CD4-positive, CD25-positive, alpha-beta regulatory T cell (primary cell): Measurements from ENCODE around the gene LCN6. TPM values are rescaled to one million over a fixed set of nuclear protein-coding genes. Genes with fewer than 3 reads are reported as not detected.
A peak's percentile ranks its signal among the peaks of the same experiment; 100 is the strongest.
"Not testable (repeated sequence)": the region's sequence is repeated elsewhere in the genome, so short reads cannot be mapped to it uniquely, and the experiment has no call there.

Experiments used
- ATAC-seq, 2 donors: fragments of 150-1000 bp; cut with Tn5 transposase; one replicate each; pipeline ENCODE4 v1.10.0; 2021; ENCODE audit warnings: low read depth in 2 of 2, moderate number of reproducible peaks in 2 of 2, moderate library complexity in 1 of 2
- DNase-seq, 3 donors: peaks; one replicate each; pipeline versions ENCODE4 v3.0.0 to v3.0.0-alpha.2; 2012 to 2022; ENCODE audit warnings: mixed read lengths in 1 of 3
- H3K27ac ChIP-seq: one replicate; pipeline ENCODE4 v1.7.0; 2013; ENCODE audit warnings: mild to moderate bottlenecking, low read length; ENCODE audit not compliant: insufficient read depth, poor library complexity, severe bottlenecking
- H3K27me3 ChIP-seq: one replicate; pipeline ENCODE4 v1.7.0; 2013; ENCODE audit warnings: low read length; ENCODE audit not compliant: control insufficient read depth, insufficient read depth
- H3K36me3 ChIP-seq: one replicate; pipeline ENCODE4 v1.7.0; 2013; ENCODE audit warnings: mild to moderate bottlenecking, low read length, moderate library complexity; ENCODE audit not compliant: control insufficient read depth, insufficient read depth
- H3K4me1 ChIP-seq: 2 replicates; pipeline ENCODE4 v1.7.0; 2013; ENCODE audit warnings: mild to moderate bottlenecking, low read length; ENCODE audit not compliant: insufficient read depth, control insufficient read depth, poor library complexity, severe bottlenecking
- H3K4me3 ChIP-seq: one replicate; pipeline ENCODE4 v1.7.0; 2013; ENCODE audit warnings: low read depth, mild to moderate bottlenecking, low read length, moderate library complexity
- H3K9me3 ChIP-seq, 2 experiments: 1 replicate in 1 of 2; 2 replicates in 1 of 2; pipeline ENCODE4 v1.7.0; 2013; ENCODE audit warnings: low read length in 2 of 2, mild to moderate bottlenecking in 1 of 2, moderate library complexity in 1 of 2; ENCODE audit not compliant: control insufficient read depth in 2 of 2
- H3K27ac Mint-ChIP-seq, 3 donors: one replicate each; pipeline ENCODE4 v1.8.0; 2020 to 2022; ENCODE audit warnings: mild to moderate bottlenecking in 3 of 3, mixed read lengths in 3 of 3, moderate library complexity in 2 of 3
- H3K27me3 Mint-ChIP-seq: one replicate; pipeline ENCODE4 v1.8.0; 2022; ENCODE audit warnings: mild to moderate bottlenecking, mixed read lengths
- H3K36me3 Mint-ChIP-seq: one replicate; pipeline ENCODE4 v1.8.0; 2020; ENCODE audit warnings: mixed read lengths
- H3K4me1 Mint-ChIP-seq, 4 donors: one replicate each; pipeline ENCODE4 v1.8.0; 2020 to 2022; ENCODE audit warnings: mixed read lengths in 4 of 4, mild to moderate bottlenecking in 1 of 4
- H3K4me3 Mint-ChIP-seq, 4 donors: one replicate each; pipeline ENCODE4 v1.8.0; 2020 to 2022; ENCODE audit warnings: mild to moderate bottlenecking in 4 of 4, mixed read lengths in 4 of 4, moderate library complexity in 3 of 4
- H3K9me3 Mint-ChIP-seq, 7 donors: one replicate each; pipeline ENCODE4 v1.8.0; 2020 to 2022; ENCODE audit warnings: mixed read lengths in 7 of 7, mild to moderate bottlenecking in 3 of 7, moderate library complexity in 2 of 7
- polyA plus RNA-seq, 4 donors: library from polyadenylated mRNA; unstranded; fragments of 300-500 nt; fragmentation: Illumina TruSeq; gene quantifications; one replicate each; pipeline ENCODE4 v1.2.3, GENCODE V29; 2021
- total RNA-seq: library from RNA; stranded (reverse); gene quantifications from one replicate; pipeline ENCODE4 v1.2.3, GENCODE V29; 2022

LCN6 gene
- total and polyA plus RNA-seq, 5 donors from 2014 or later = not detected

DNA sequence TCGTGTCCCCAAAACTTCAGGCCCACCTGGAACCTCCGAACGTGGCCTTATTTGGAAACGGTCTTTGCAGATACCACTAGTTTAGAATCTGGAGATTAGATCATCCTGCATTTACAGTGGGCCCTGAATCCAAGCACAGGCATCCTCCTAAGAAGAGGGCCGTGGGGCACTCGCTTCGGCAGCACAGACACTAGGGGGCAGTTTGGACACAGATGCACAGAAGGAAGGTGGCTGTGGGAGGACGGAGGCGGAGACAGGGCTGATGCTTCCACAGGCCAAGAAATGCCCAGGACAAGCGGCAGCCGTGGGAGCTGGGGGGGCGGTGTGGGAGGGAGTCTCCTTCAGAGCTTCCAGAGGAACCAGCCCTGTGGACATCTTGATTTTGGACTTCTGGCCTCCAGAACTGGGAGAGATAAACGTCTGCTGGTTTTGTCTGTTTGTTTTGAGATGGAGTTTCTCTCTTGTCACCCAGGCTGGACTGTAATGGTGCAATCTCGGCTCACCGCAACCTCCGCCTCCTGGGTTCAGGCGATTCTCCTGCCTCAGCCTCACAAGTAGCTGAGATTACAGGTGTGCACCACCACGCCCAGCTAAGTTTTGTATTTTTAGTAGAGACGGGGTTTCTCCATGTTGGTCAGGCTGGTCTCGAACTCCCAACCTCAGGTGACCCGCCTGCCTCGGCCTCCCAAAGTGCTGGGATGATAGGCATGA is 12.7 kb upstream of the LCN6 start:
- not testable (repeated sequence) for H3K4me1 ChIP-seq, H3K4me3 ChIP-seq, H3K9me3 ChIP-seq, H3K27ac ChIP-seq, H3K27me3 Mint-ChIP-seq, H3K27me3 ChIP-seq, H3K36me3 ChIP-seq, H3K4me3 Mint-ChIP-seq, H3K27ac Mint-ChIP-seq, H3K36me3 Mint-ChIP-seq, H3K9me3 Mint-ChIP-seq, ATAC-seq
- H3K4me1 Mint-ChIP-seq = peaks cover 0 to 11% (median 0%) of the 10 kb centered on the region in 4 donors
- peak in 1 of 3 donors; percentile 36 for DNase-seq

DNA sequence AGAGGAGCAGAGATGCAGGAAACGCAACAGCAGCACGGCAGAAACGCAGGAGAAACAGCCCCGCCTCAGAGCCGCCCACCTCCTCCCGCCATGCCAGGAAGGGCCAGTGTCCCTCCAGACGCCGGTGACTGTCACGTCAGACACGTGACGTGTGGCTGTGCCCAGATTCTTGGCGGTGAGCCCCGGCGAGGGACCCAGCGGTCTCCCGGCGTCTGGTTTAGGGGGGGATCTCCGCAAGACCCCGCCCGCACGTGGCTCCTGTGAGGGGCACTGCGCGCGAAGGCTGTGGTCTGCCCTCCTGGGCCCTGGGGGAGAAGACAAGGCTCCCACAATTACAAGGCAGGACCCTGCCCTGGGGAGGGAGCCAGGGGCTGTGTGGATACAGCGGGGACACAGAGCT is 12.1 kb upstream of the LCN6 start:
- H3K27me3 Mint-ChIP-seq = no peaks in the 10 kb centered on the region

GRCh38 chr9:136759436-136760325 is 11.4 kb upstream of the LCN6 start:
- Mint-ChIP-seq H3K27me3 (no peaks in the 10 kb centered on the region), H3K27ac (no peak overlapping the region), H3K4me3 (no peak overlapping the region), H3K9me3 (peaks cover 0 to 3% (median 0%) of the 10 kb centered on the region in 7 donors), H3K36me3 (no peaks in the 10 kb centered on the region), H3K4me1 (peaks cover 0 to 5% (median 0%) of the 10 kb centered on the region in 4 donors)
- no peak for ATAC-seq
- no peaks in the 10 kb centered on the region for H3K36me3 ChIP-seq
- no peak overlapping the region for H3K27ac ChIP-seq
- no peak overlapping the region for H3K4me3 ChIP-seq
- H3K27me3 ChIP-seq = no peaks in the 10 kb centered on the region
- no peak for DNase-seq
- H3K4me1 ChIP-seq = no peaks in the 10 kb centered on the region
- H3K9me3 ChIP-seq = peaks cover 0 to 2% of the 10 kb centered on the region in 2 experiments

More for the DNA sequence above, 12.1 kb upstream of the LCN6 start:
- DNase-seq = no peak
- no peak overlapping the region for H3K27ac Mint-ChIP-seq
- Histone ChIP-seq H3K36me3 (no peaks in the 10 kb centered on the region), H3K4me1 (peaks cover 3% of the 10 kb centered on the region), H3K4me3 (no peak overlapping the region), H3K27ac (no peak overlapping the region), H3K27me3 (no peaks in the 10 kb centered on the region), H3K9me3 (peaks cover 0 to 2% of the 10 kb centered on the region in 2 experiments)
- H3K36me3 Mint-ChIP-seq = no peaks in the 10 kb centered on the region
- peaks cover 0 to 5% (median 0%) of the 10 kb centered on the region in 4 donors for H3K4me1 Mint-ChIP-seq
- ATAC-seq = no peak
- no peak overlapping the region for H3K4me3 Mint-ChIP-seq
- H3K9me3 Mint-ChIP-seq = peaks cover 0 to 3% (median 0%) of the 10 kb centered on the region in 7 donors

DNA sequence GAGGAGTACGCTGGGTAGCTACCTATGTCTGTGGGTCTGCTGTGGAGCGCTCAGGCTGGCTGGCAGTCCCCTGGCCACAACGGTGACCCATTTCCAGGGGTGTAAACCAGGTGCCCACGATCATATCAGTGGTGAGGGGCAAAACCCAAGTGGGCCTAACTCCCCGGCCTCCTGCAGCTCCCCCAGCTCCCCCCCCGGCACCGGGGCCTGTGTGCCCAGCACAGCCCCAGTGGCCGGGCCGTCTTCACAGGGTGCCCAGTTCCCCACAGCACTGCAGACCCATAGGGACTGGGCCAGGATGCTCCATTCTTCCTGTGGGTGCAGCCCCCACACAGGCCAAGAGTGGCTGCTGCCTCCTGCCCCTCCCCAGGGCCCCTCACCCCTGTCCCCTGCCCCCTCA is 10.7 kb upstream of the LCN6 start:
- H3K27ac Mint-ChIP-seq = no peak overlapping the region
- H3K4me1 Mint-ChIP-seq = peaks cover 0 to 5% (median 0%) of the 10 kb centered on the region in 4 donors
- H3K9me3 Mint-ChIP-seq = peaks cover 0 to 3% (median 0%) of the 10 kb centered on the region in 7 donors
- Histone ChIP-seq H3K36me3 (no peaks in the 10 kb centered on the region), H3K9me3 (peaks cover 0 to 2% of the 10 kb centered on the region in 2 experiments), H3K27me3 (no peaks in the 10 kb centered on the region), H3K4me3 (no peak overlapping the region), H3K27ac (no peak overlapping the region), H3K4me1 (no peaks in the 10 kb centered on the region)
- no peak for DNase-seq
- ATAC-seq = no peak
- H3K36me3 Mint-ChIP-seq = no peaks in the 10 kb centered on the region
- H3K27me3 Mint-ChIP-seq = no peaks in the 10 kb centered on the region
- H3K4me3 Mint-ChIP-seq = no peak overlapping the region

DNA sequence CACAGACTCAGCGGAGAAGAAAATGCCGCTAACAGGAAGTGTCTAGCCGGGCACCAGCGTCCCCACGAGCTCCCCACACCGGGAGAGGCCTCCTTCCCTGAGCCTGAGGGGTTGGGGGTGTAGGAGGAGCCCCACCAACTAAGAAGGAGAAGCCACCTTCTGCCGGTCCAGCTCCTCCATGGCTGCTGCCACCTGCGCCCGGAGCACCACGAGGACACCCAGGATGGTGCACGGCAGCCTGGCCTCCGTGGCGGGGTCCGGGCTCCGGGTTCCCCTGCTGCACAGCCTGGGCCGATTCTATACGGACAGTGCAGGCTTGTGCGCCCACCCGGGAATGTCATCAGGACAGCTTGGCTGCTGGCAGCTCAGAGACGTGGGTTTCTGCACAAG is 9.4 kb upstream of the LCN6 start:
- DNase-seq (no peak), ATAC-seq (no peak)
- H3K27ac Mint-ChIP-seq = no peak overlapping the region
- Histone ChIP-seq H3K27ac (no peak overlapping the region), H3K9me3 (peaks cover 2 to 3% of the 10 kb centered on the region in 2 experiments), H3K4me1 (no peaks in the 10 kb centered on the region), H3K36me3 (no peaks in the 10 kb centered on the region), H3K27me3 (no peaks in the 10 kb centered on the region), H3K4me3 (no peak overlapping the region)
- H3K27me3 Mint-ChIP-seq = peaks cover 3% of the 10 kb centered on the region
- no peaks in the 10 kb centered on the region for H3K36me3 Mint-ChIP-seq
- H3K9me3 Mint-ChIP-seq = peaks cover 0 to 3% (median under 1%) of the 10 kb centered on the region in 7 donors
- H3K4me3 Mint-ChIP-seq = no peak overlapping the region
- H3K4me1 Mint-ChIP-seq = peaks cover 0 to 5% (median 0%) of the 10 kb centered on the region in 4 donors

DNA sequence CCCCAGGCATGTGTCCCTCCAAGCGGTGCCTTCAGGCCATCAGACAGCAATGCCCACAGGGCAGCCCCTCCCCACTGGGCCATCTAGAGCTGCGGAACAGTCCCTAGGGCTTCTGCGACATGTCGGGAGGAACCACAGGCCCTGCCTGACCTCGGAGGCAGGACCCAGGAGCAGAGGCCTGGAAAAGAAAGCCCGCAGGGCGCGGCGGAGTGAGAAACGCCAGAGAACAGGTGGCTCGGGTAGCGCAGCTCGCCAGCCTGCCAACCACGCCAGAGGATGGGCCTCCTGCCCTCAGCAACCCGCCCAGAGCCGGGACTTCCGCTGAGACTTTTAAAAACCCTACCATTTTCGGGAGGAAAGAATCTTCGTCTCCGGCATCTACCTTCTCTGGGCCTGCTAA is 9.0 kb upstream of the LCN6 start:
- no peak for DNase-seq
- H3K27me3 Mint-ChIP-seq = peaks cover 7% of the 10 kb centered on the region

GRCh38 chr9:136756836-136757235 is 8.5 kb upstream of the LCN6 start:
- no peak overlapping the region for H3K4me3 Mint-ChIP-seq
- DNase-seq (no peak), ATAC-seq (no peak)
- H3K27me3 Mint-ChIP-seq = peaks cover 10% of the 10 kb centered on the region
- Histone ChIP-seq H3K27ac (no peak overlapping the region), H3K36me3 (no peaks in the 10 kb centered on the region), H3K9me3 (peaks cover 5 to 12% of the 10 kb centered on the region in 2 experiments), H3K4me3 (no peak overlapping the region), H3K4me1 (no peaks in the 10 kb centered on the region), H3K27me3 (no peaks in the 10 kb centered on the region)
- peaks cover 2 to 10% (median 6%) of the 10 kb centered on the region in 7 donors for H3K9me3 Mint-ChIP-seq
- no peak overlapping the region for H3K27ac Mint-ChIP-seq
- H3K36me3 Mint-ChIP-seq = no peaks in the 10 kb centered on the region
- H3K4me1 Mint-ChIP-seq = peaks cover 0 to 5% (median 0%) of the 10 kb centered on the region in 4 donors

More for the DNA sequence above, 9.0 kb upstream of the LCN6 start:
- Mint-ChIP-seq H3K4me3 (no peak overlapping the region), H3K9me3 (peaks cover 2 to 6% (median 5%) of the 10 kb centered on the region in 7 donors), H3K27ac (no peak overlapping the region), H3K4me1 (peaks cover 0 to 5% (median 0%) of the 10 kb centered on the region in 4 donors), H3K36me3 (no peaks in the 10 kb centered on the region)
- Histone ChIP-seq H3K4me1 (no peaks in the 10 kb centered on the region), H3K36me3 (no peaks in the 10 kb centered on the region), H3K27me3 (no peaks in the 10 kb centered on the region), H3K4me3 (no peak overlapping the region), H3K9me3 (peaks cover 4 to 7% of the 10 kb centered on the region in 2 experiments), H3K27ac (no peak overlapping the region)
- ATAC-seq = no peak
